ENCODE measurements around the gene SH3GLB2. TPM values are rescaled to one million over a fixed set of nuclear protein-coding genes. Genes with fewer than 3 reads are reported as not detected.
A peak's percentile ranks its signal among the peaks of the same experiment; 100 is the strongest.

Gene SH3GLB2
- total RNA-seq, 1 experiment from 2014 or later: 184 TPM

DNA sequence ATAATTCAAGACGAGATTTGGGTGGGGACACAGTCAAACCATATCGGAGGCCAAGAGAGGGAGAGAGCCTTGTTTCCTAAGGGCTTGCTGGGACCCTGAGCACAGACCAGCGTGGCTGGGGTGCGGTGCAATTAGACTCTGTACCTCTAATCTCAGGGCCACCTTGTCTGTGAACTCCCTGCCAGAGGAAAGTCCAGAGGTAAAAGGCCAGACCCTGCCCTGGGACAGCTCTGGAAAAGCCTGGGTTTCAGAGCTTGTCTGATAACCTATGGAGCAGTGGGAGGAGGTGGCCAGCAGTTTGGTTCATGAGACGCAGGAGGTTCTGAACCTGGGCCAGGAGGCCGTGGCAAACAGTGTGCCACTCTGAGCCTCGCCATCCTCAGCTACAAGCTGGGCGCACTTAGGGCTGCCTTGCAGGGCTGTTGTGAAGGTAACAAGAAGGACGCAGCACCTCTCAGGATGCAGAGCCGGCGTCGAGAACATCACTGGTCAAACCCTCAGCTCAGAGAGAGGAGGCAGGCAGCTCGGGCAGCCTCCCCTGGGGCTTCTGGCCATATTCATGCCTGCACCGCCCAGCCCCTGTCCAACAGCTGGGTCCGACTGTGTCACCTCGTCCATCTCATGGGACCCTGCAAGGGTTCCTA is 48.0 kb upstream of the SH3GLB2 start:
- POLR2A ChIA-PET (ENCODE audit: unreplicated experiment): no interaction called here
- Histone ChIP-seq H2AFZ (no peak overlapping the region), H3K4me1 (replicated peaks; ENCODE audit: insufficient read depth) (peaks cover 18% of the 10 kb centered on the region), H3K9me3 (ENCODE audit: insufficient read depth, low read depth) (no peaks in the 10 kb centered on the region), H3K9me2 (ENCODE audit: insufficient read depth) (no peaks in the 10 kb centered on the region), H3F3A (ENCODE audit: insufficient read depth, low read depth) (peaks cover 15% of the 10 kb centered on the region; the same call in 1 of the 2 replicates), H3K4me2 (no peak overlapping the region), H3K4me3 (no peak overlapping the region), H3K27me3 (ENCODE audit: insufficient read depth, low read depth) (no peaks in the 10 kb centered on the region), H3K27ac (no peak overlapping the region), H4K20me1 (ENCODE audit: insufficient read depth) (no peaks in the 10 kb centered on the region), H3K36me3 (ENCODE audit: low read depth) (no peaks in the 10 kb centered on the region), H3K79me2 (ENCODE audit: low read depth) (0 out of 2 replicates have a peak, but pooled peaks cover 6% of the 10 kb centered on the region)
- CTCF ChIA-PET: no interaction called here
- BruUV-seq (replicated peaks): no TSS peak
- peak in 1 of 2 experiments; percentile 10 for DNase-seq
- TF ChIP-seq, protein P1, sequence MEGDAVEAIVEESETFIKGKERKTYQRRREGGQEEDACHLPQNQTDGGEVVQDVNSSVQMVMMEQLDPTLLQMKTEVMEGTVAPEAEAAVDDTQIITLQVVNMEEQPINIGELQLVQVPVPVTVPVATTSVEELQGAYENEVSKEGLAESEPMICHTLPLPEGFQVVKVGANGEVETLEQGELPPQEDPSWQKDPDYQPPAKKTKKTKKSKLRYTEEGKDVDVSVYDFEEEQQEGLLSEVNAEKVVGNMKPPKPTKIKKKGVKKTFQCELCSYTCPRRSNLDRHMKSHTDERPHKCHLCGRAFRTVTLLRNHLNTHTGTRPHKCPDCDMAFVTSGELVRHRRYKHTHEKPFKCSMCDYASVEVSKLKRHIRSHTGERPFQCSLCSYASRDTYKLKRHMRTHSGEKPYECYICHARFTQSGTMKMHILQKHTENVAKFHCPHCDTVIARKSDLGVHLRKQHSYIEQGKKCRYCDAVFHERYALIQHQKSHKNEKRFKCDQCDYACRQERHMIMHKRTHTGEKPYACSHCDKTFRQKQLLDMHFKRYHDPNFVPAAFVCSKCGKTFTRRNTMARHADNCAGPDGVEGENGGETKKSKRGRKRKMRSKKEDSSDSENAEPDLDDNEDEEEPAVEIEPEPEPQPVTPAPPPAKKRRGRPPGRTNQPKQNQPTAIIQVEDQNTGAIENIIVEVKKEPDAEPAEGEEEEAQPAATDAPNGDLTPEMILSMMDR (conservative IDR thresholded peaks at IDR 0.05): no peak
- TF ChIP-seq EZH2 (IDR thresholded peaks at IDR 0.05; ENCODE audit: low read depth): no peak
- intact Hi-C loops (cut with micrococcal nuclease; ENCODE audit: unreplicated experiment): no loop called here

DNA sequence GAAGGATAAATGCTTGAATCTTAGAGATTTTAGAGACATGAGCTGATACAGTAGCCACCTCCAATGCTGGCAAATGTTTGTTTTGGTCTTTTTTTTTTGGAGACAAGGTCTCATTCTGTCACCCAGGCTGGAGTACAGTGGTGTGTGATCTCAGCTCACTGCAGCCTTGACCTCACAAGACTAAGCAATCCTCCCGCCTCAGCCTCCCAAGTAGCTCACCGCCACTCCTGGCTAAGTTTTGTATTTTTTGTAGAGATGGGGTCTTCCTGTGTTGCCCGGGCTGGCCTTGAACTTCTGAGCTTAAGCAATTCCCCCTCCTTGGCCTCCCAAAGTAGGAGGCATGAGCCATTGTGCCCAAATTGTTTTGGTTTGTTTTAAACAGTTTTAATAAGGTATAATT is 46.0 kb upstream of the SH3GLB2 start:
- POLR2A ChIA-PET (ENCODE audit: unreplicated experiment): no interaction called here
- Histone ChIP-seq H3K4me2 (no peak overlapping the region), H3K4me3 (no peak overlapping the region), H3K9me2 (ENCODE audit: insufficient read depth) (no peaks in the 10 kb centered on the region), H3K9me3 (ENCODE audit: insufficient read depth, low read depth) (no peaks in the 10 kb centered on the region), H2AFZ (no peak overlapping the region), H3K4me1 (replicated peaks; ENCODE audit: insufficient read depth) (peaks cover 9% of the 10 kb centered on the region), H3K79me2 (ENCODE audit: low read depth) (no peaks in the 10 kb centered on the region), H3K27me3 (ENCODE audit: insufficient read depth, low read depth) (no peaks in the 10 kb centered on the region), H3K27ac (no peak overlapping the region), H3K36me3 (ENCODE audit: low read depth) (no peaks in the 10 kb centered on the region), H3F3A (ENCODE audit: insufficient read depth, low read depth) (peaks cover 15% of the 10 kb centered on the region; the same call in 1 of the 2 replicates), H4K20me1 (ENCODE audit: insufficient read depth) (no peaks in the 10 kb centered on the region; the same call in 1 of the 2 replicates)
- CTCF ChIA-PET: no interaction called here
- peak in 1 of 2 experiments; percentile 4 for DNase-seq
- no peak for TF ChIP-seq EZH2 (IDR thresholded peaks at IDR 0.05; ENCODE audit: low read depth)
- TF ChIP-seq, protein P1 (conservative IDR thresholded peaks at IDR 0.05): no peak
- BruUV-seq (replicated peaks): no TSS peak
- intact Hi-C loops (cut with micrococcal nuclease; ENCODE audit: unreplicated experiment): no loop called here

DNA sequence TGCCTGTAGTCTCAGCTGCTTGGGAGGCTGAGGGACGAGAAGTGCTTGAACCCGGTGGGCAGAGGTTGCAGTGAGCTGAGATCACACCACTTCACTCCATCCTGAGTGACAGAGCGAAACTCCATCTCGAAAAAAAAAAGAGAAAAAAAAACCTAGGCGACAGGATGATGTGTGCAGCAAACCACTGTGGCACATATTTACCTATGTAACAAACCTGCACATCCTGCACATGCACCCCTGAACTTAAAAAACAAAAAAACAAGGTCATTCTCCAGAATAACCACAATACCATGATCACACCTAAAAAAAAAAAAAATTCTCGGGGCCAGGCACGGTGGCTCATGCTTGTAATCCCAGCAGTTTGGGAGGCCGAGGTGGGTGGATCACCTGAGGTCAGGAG is 45.3 kb upstream of the SH3GLB2 start:
- H3K27me3 ChIP-seq (ENCODE audit: insufficient read depth, low read depth): no peaks in the 10 kb centered on the region
- H3K27ac ChIP-seq: no peak overlapping the region
- intact Hi-C loops (cut with micrococcal nuclease; ENCODE audit: unreplicated experiment): no loop called here
- peaks cover 15% of the 10 kb centered on the region; the same call in 1 of the 2 replicates for H3F3A ChIP-seq (ENCODE audit: insufficient read depth, low read depth)
- H3K79me2 ChIP-seq (ENCODE audit: low read depth): no peaks in the 10 kb centered on the region
- no peak overlapping the region for H3K4me2 ChIP-seq
- POLR2A ChIA-PET (ENCODE audit: unreplicated experiment): no interaction called here
- no peak overlapping the region for H2AFZ ChIP-seq
- CTCF ChIA-PET: no interaction called here
- H3K36me3 ChIP-seq (ENCODE audit: low read depth): no peaks in the 10 kb centered on the region
- peaks cover 9% of the 10 kb centered on the region for H3K4me1 ChIP-seq (replicated peaks; ENCODE audit: insufficient read depth)
- no peaks in the 10 kb centered on the region for H3K9me2 ChIP-seq (ENCODE audit: insufficient read depth)
- no TSS peak for BruUV-seq (replicated peaks)
- no peaks in the 10 kb centered on the region for H3K9me3 ChIP-seq (ENCODE audit: insufficient read depth, low read depth)
- TF ChIP-seq, protein P1 (conservative IDR thresholded peaks at IDR 0.05): no peak
- no peak for TF ChIP-seq EZH2 (IDR thresholded peaks at IDR 0.05; ENCODE audit: low read depth)
- no peak overlapping the region for H3K4me3 ChIP-seq
- peak in 1 of 2 experiments; percentile 21 for DNase-seq
- no peaks in the 10 kb centered on the region; the same call in 1 of the 2 replicates for H4K20me1 ChIP-seq (ENCODE audit: insufficient read depth)

All from PC-9 (cell line).